HG03097 (cell line): ENCODE results near the gene SLC43A2.

Experiments used
- ATAC-seq: cut with Tn5 transposase; IDR thresholded peaks from one replicate; pipeline ENCODE4 v1.9.1; 2021; ENCODE audit not compliant: unreplicated experiment, low FRiP score

SLC43A2 gene

DNA sequence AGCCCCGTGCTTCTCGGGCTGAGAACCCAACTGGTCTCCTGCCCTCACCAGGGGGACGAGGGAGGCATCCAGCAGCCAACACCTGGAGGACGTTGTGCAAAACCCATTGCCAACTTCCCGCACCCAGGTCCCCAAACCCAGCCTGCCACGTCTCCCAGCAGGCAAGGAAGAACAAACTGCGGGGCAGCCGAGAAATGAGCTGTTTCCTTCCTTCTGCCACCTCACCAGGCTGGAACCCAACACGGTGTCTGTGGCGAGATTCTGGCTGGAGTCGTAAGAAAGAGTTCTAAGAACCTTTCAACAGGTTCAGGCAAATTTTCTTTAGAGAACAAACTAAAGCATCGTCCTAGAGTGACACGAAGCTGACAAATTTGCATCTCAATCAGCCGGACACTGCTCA, 3.6 kb downstream of the SLC43A2 start:
- ATAC-seq: no peak

GRCh38 chr17:1624650-1625049, 4.0 kb downstream of the SLC43A2 start:
- ATAC-seq: no peak

- no peak for ATAC-seq
Measured at GRCh38 chr17:1623057-1623630, 5.5 kb downstream of the SLC43A2 start.

GRCh38 chr17:1621273-1621954, 7.2 kb downstream of the SLC43A2 start:
- ATAC-seq: no peak

GRCh38 chr17:1620486-1620885, 8.1 kb downstream of the SLC43A2 start:
- ATAC-seq: no peak

DNA sequence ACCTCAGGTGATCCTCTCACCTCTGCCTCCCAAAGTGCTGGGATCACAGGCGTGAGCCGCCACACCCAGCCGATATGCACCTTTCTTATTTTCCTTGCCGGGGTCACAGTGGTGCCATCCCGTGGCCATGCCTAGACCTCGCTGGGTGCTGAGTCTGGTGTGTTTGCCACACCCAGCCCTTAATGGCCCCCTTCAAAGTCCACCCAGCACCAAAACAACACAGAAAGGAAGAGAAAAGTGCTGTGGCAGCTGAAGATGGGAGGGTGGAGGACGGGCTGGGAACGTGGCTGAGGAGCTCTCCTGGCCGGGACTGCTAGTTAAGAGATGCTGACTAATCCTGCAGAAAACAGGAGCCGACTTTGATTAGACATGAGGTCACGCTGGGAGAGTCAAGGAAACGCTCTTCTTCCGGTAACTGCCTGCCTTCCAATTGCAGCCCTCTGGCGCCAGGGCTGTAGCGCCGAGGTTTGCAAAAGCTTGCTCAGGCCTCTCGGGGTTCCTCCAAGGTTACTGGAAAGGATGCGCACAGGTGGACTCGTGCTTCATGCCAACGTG, 10.9 kb downstream of the SLC43A2 start:
- no peak for ATAC-seq

DNA sequence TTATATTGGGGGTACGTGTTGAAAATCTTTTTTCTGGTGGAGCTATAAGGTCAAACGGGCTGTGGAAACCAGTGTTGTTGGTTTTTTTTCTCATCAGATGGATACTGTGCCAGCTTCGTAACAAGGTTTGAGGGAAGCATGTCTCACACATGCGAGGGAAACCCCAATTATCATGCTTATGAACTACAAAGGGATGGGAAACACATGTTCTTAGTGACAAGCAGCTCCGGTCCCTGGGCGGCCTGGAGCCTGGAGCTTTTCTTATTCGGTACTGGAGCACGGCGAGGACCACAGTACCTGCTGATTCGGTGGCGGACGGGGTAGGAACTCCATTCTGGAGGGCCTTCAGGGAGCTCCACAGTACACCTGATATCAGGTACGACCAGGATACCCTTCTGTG, 12.5 kb downstream of the SLC43A2 start:
- ATAC-seq: no peak

- no peak for ATAC-seq
Measured at GRCh38 chr17:1612400-1612799, 16.2 kb downstream of the SLC43A2 start.

GRCh38 chr17:1611715-1612114, 16.9 kb downstream of the SLC43A2 start:
- ATAC-seq: no peak

- no peak for ATAC-seq
Measured at GRCh38 chr17:1608676-1609075, 20.0 kb downstream of the SLC43A2 start.

GRCh38 chr17:1607971-1608320, 20.7 kb downstream of the SLC43A2 start:
- no peak for ATAC-seq

- no peak for ATAC-seq
Measured at GRCh38 chr17:1606352-1606985, 22.2 kb downstream of the SLC43A2 start.

DNA sequence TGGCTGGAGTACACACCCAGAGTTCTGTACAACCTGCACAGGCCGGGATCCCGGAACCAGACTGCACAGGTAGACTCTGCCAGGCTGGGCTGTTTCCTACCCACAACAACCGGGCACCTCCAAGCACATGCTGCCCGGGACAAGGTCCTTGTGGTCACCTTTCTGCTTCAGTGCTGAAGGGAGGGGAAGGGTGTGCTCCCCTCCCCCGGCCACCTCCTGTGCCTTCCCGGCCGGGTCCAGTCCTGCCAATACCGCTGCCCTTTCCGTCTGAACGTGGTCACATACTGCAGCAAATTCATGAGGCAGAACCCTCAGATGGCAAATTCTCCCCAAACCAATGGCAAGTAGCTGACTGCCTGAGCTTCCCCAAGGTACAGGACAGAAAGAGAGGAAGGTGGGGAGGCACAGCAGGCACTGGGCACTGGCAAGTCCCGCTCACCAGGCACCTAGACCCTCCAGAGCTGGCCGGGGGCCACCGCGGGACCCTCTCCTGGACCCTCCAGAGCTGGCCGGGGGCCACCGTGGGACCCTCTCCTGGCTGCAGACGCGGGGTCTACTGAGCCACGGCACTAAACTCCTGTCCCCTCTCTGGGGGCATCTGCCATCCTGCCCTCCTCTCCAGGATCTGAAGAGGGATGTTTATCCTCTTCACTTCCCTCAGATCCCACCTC, 22.8 kb downstream of the SLC43A2 start:
- no peak for ATAC-seq

- no peak for ATAC-seq
Measured at GRCh38 chr17:1604831-1605528, 23.7 kb downstream of the SLC43A2 start.

DNA sequence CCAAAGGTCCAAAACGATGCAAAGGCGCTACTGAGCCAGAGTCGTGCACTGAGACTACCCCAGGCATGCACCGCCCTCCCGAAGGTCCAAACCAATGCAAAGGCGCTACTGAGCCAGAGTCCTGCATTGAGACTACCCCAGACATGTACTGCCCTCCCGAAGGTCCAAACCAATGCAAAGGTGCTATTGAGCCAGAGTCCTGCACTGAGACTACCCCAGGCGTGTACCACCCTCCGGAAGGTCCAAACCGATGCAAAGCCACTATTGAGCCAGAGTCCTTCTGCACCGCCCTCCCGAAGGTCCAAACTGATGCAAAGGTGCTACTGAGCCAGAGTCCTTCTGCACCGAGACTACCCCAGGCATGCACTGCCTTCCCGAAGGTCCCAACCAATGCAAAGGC, 27.1 kb downstream of the SLC43A2 start:
- ATAC-seq: no peak

- ATAC-seq: no peak
Measured at GRCh38 chr17:1598399-1599095, 30.1 kb downstream of the SLC43A2 start.

- ATAC-seq: no peak
Measured at GRCh38 chr17:1597861-1598342, 30.7 kb downstream of the SLC43A2 start.

- ATAC-seq: no peak
Measured at GRCh38 chr17:1593630-1593931, 35.1 kb downstream of the SLC43A2 start.

- peak; percentile 70 for ATAC-seq
Measured at GRCh38 chr17:1592751-1593629, 35.6 kb downstream of the SLC43A2 start.
